HG02678 (cell line): Measurements from ENCODE around the gene NRXN2.

Experiments used
- ATAC-seq: cut with Tn5 transposase; IDR thresholded peaks from one replicate; pipeline ENCODE4 v1.9.1; 2021; ENCODE audit warnings: mild to moderate bottlenecking, moderate library complexity; ENCODE audit not compliant: unreplicated experiment

The NRXN2 gene

DNA sequence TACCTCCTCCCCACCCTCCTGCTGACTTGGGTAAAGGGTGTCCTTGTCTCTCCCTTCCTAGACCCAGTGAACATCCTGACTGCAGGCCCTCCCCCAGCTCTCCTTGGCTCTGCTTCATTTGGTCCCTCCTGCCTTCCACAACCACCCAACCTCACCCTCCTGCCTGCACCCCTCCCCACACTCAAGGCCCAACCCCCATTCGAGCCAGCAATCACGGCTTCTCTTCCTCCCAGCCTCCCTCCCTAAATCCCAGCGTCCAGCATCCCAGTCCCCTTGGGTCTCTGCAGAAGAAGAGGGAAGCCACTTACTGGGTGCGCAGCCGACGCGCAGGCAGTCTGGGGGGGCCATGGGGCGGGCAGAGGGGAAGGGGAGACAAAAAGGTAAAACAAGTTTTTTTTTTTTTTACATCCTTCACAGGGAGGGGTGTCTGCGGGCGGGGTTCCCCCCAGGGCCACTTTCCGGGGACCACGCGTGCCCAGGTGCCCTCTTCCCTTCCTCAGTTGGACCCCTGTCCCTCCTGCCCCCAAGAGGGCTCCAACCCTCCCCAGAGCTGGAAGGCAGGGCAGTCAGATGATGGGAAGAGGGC, 69.5 kb downstream of the NRXN2 start:
- ATAC-seq, result no peak

DNA sequence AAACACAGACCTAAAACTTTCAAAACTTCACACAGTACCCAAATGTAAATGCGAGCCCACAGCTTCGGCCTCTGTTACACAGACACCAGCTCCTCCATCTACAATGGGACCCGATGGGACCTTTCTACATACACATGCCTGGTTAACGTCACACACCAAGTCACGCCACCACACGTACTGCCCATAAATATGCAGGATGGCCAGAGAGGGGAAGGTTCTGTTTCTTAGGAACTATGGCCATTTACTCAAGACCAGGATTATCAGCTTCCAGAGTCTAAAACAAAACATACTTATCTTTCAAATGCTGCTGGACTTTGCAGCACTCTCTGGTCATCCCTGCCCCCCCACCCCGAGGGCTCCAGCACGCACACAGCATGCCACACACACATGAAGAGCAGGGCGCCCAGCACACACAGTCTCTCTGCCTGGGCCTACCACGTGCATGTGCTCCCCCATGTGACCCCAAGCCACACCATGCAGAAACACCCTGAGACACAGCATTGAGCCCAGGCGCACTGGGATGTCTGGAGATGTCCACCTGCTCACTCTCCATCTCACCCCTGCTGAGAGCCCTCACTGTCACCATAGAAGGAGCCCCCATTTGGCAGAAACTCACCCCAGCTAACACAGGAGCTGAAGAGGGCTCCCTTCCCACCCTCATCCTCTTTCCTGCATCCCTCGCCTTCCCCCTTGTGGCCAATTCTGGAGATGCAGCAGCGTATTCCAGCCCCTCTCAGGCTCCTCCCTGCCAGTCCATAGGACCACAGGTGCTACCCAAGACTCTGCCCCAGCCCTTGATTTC, 70.2 kb downstream of the NRXN2 start:
- no peak for ATAC-seq

DNA sequence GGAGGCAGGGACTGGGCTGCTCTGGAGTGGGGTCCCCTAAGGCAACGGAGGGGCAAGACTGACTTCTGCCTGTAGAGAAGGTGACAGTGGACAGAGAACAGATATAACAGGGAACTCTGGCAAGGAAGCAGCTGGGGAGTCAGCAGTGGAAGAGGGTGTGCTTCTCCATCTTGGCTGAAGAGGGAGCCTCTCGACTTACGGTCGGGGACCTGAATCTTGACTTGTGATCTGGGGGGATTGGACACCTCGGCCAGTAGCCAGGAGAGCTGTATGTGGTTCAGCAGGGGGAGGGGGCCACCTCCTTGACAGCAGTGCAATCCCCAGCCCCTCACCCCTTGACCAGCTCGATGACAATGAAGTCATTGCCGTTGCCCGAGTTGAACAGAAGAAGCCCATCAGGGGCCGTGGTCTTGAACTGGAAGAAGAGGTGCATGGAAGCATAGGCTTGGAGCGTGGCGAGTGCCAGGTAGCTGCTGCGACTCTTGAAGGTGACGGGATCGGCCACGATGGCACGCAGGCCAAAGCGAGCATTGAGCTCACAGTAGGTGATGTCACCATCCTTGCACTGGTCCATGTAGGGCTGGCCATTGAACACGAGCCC, 72.0 kb downstream of the NRXN2 start:
- ATAC-seq, result no peak

DNA sequence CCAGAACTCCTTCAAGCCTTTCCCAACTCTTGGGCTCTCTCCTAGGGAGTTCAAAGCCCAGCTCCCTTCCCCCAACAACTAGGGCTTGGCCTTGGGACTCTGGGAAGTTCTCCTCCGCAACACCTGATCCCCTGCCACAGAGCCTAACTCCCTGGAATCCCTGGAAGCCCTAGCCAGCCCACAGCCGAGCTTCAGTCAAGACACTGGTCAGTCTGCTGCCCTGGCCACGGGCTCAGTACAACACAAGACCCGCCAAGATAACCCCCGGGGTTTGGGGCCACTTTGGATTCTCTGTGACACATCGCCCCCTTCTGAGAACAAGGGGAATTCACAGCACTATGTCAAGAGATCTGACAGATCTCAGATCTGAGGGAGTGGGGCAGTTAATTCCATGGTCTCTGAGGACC, 73.7 kb downstream of the NRXN2 start:
- no peak for ATAC-seq

DNA sequence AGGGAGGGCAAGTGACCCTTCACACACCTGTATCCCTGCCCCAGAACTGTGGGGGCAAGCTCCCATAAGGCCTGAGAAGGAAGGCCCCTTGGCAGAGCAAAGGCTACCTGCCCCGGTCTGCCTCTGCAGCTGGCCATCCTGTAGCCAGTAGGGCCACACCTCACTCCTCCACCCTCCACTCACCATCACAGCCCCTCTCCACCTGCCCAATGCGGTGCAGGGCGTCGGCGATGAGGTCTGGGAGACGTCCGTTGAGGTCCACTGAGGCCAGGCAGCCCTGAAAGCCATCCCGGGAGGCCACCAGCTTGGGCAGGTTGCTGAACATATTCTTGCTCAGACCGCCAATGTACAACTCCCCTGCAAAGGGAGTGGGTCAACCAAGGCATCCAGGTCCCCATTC, 74.4 kb downstream of the NRXN2 start:
- ATAC-seq, result no peak

DNA sequence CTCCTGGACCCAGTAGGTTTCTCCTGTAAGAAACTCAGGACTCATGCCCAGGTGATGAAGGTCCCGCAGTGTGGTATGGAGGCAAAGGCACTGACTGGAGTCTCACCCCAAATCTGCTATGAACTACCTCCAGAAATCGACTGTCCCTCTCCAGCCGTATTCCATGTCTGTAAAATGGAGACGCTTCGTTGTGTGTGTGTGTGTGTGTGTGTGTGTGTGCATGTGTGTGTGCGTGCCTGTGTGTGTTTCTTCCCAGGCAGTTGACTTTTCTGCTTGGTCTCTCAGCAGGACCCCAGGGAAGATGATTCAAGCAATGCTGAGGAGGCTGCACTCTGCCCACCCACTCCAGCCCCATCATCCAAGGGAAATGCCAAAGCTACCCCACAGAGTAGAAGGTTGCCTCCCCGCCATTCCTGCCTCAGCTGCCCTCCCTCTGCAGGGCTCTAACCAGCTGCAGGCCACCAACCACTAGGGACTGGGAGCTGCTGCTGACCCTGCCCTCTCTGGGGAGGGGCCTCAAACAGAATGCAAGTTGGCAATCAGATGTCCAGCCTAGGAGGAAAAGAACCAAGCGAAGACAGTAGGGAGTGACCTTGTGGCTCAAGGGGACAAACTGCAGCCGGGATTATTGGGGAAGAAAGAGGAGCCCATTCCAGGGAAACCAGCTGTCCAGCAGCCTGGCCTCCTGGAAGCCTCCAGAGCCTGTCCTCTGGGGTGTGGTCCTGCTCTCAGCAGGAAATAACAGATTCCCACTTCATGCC, 75.8 kb downstream of the NRXN2 start:
- ATAC-seq, result no peak

DNA sequence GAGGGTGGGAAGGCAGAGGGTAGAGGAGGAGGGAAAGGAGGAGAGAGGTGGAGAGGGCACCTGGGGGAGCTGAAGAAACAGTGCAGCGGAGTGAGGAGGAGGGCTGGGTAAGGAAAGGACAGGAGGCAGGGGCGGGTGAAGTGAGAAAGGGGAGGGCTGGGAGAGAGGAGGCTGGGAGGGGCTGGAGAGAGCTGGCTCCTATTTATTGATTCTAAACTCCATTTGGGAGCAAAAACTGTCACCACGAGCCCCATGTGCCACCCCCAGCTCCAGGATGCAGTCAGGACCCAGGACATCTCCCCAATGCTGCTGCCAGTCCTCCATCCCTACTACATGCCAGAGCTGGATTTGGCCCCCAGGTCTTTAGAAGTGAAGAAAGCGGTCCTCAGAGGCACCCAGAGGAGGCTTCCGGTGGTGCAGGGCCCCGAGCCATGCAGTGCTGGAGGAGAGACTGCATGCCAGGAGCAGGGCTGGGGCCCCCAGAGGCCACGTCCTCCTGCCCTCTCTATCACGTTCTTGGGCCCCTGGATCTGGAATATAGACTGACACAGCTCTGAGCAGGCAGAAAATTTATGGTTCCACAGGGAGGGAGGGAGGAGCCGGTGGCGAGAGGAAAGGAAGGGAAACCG, 78.2 kb downstream of the NRXN2 start:
- no peak for ATAC-seq

DNA sequence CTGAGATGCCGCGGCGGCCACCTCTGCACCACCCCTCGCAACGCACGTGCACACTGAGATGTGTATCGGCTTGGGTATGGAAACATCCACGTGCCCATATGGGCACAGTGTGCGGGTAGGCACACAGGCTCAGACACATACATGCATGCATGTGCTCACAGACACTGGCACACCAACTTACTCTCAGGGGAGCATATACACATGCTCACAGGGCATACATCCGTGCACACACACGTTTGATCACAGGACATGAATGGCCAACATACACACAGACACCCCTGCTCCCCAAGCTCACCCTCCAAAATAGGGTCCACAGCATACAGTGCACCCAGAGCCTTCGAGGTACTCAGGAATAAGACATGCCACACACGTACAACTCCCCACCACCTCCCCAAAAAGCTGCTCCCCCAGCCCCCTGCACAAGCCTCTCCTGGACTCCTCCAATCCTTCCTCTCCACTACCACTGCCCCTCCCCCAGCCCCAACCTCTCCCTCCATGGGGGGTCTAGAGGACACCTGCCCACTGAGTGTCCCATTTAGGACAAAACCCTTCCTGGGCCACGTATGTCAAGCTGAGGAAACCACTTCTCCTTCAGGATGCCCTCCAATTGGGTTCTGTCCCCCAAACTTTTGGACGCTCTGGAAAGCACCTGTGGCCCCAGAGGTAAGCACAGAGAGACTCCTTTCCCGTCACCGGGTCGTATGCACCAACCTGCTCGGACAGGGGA, 78.9 kb downstream of the NRXN2 start:
- no peak for ATAC-seq

DNA sequence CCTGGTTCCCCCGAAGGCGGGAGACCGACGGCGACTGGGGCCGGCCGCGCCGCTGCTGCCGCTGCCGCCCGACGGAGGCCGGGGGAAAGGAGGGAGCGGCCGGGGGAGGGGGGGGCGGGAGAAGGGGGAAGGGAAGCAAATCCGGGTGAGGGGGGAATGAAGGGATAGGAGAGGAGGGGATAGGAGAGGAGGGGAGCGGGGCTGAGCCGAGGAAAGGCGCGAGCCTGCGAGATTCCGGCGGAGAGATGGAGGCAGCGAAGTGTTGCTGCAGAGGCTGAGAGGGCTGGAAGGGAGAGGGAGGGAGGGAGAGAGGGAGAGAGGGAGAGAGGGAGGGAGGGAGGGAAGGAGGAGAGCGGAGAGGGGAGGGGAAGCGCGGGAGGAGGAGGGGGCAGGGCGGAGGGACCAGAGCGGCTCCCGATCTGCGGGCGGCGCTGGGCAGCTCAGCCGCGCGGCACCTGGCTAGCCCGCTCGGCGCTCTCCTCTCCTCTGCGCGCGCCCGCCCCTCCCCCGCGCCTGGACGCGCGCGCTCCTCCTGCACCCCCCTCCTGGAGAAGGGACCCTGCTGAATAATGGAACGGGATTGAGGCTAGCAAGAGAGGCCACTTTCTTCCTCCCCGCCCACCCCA, 79.6 kb downstream of the NRXN2 start:
- no peak for ATAC-seq

DNA sequence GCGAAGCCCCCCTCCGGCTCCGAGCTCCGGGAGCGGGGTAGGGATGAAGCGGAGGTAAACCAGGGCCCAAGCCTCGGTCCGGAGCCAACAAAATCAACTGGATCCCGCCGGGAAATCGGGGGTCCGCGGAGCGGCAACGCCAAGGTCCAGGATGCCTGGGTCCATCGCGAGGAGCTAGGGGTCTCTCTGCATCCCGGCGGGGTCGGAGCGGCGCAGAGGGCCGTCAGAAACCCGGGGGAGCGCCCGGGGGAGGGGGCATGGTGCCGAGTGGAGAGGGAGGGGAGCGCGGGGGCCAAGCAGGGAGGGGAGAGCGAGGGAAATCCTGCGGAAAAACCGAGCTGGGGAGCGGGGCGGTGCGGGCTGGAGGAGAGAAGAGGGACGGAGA, 80.1 kb downstream of the NRXN2 start:
- no peak for ATAC-seq

DNA sequence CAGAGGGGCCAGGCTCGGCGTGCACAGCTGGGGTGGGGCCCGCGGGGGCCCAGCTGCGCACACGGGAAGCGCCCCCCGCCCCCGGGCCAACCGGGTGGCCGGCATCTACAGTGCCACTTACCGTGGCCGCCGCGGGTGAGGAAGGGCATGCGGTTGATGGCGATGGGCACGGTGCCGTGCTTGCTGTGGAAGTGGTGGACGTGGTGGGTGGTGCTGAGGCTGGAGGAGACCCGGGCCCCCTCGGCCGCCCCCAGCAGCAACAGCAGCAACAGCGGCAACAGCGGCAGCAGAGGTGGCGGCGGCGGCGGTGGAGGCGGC, 80.6 kb downstream of the NRXN2 start:
- ATAC-seq, result no peak

DNA sequence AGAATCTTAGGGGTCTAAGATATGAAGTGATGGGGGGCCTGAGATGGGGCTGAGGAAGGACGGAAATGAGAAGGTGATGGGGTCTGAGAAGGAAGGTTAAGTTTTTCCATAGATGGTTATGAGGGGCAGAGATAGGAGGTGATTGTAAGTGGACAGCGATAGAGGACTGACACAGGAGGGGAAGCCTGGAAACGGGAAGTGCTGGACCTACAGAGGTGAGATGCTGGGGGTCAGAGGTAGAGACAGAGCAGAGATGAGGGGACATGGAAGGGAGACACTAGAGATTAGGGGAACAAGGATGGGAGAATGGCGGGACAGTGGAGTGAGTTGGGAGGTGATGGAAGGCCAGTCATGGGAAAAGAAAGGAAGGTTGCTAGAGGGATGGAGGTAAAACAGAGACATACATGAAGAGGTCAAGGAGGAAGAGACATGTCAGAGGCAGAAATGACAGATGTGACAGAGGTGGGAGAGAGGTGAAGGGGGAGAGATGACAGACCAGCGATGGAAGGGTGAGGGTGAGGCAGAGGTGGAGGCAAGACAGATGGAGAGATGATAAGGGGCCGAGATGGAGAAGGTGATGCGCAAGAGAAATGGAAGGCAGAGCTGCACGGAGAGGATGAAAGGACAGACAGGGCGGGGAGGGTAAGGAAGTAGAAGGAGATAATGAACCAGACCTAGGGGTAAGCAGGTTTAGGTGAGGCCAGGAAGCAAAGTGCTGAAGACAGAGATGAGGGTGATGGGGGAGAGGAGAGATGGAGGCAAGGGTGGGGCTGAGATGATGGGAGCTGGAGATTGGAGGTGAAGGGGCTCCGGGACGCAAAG, 81.2 kb downstream of the NRXN2 start:
- ATAC-seq, result no peak

DNA sequence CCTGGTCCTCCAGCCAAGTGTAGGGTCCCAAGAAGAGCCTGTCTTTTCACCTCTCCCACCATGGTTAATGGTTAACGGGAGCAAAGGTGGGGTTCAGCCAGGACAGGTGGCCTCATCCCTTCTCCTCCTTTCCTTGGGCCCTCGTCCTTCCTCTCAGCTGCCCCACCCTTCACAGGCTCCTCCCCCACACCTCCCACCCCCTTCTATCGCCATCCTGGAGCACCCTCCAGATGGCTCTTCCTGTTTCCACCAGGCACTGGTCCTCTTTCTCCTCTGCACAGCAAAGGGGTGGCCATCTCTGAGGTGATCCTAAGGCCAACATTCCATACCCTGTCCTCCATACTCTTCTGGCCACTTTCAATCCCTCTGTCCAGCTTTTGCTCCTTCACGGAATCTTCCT, 83.1 kb downstream of the NRXN2 start:
- no peak for ATAC-seq

DNA sequence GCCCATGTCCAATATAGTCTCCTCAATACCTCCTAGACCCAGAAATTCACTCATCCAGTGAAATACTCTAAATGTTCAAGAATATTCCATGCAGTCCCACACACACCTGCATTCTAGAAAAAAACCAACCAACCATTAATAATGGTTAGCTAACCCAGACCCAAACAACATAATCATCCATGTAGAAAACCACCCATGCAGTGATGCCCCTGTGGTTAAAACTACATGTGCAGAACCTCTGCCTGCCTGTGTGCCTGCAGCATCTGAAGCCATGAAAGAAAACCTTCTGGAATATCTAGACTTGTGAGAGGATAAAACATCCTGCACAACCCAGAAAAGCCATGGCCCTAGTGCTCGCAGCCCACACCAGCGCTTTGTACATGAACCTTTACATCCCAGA, 84.2 kb downstream of the NRXN2 start:
- no peak for ATAC-seq

DNA sequence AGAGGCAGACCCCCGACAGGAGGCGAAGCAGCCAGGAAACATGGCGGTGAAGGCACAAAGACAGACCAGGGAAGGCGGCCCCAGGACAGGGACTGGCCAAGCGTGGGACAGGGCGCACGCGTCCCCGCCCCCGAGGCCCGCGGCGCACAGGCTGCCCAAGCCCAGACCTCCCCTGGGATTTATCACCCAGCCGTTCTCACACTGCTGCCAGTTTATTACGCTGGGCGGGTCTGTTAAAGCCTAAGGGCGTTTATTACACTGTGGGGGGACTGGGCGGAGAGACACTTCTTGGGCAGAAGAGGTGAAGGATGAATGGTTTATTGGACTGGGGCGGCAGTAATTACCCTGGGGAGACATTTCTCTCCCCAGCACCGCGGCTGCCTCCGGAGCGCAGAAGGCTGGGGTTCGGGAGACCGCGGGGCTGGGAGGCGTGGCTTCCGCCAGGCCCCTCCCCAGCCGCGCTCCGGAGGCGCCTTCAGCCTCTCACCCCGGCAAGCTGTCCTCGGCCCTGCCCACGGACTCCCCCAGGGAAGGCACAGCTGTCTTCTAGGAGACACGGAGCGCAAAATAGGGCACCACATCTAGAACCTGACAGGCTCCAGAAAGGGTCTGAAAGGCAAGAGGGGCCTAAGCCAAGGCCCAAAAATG, 84.9 kb downstream of the NRXN2 start:
- no peak for ATAC-seq

DNA sequence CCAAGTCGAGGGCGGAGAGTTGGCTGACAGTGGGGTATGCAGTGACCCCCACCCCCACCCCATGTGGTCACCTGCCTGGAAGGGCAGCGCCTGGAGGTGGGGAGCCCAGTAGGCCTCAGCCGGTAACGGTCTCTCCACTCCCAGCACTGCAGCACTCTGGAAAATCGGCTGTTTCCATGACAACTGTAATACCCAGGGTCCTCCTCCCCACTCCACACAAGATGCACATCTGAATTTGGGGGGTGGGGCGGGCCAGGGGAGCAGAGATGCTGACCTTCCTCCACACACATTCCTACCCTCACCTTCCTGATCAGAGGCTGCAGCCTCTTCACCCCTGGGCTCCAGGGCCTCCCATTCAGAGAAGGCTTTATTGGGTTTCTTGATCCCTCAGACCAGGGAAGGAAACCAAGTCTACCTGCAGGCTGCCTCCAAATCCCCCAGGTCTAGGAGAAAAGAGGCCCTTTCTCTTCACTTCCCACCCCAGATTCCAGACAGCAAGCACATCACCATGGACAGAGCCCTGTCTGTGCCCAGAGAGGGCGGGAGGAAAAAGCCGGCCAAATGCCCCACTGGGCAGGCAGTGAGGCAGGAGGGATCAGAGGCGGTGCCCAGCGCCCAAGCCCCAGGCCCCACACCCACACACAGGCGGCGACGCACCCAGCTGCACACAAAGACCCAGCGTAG, 85.5 kb downstream of the NRXN2 start:
- ATAC-seq, result no peak

DNA sequence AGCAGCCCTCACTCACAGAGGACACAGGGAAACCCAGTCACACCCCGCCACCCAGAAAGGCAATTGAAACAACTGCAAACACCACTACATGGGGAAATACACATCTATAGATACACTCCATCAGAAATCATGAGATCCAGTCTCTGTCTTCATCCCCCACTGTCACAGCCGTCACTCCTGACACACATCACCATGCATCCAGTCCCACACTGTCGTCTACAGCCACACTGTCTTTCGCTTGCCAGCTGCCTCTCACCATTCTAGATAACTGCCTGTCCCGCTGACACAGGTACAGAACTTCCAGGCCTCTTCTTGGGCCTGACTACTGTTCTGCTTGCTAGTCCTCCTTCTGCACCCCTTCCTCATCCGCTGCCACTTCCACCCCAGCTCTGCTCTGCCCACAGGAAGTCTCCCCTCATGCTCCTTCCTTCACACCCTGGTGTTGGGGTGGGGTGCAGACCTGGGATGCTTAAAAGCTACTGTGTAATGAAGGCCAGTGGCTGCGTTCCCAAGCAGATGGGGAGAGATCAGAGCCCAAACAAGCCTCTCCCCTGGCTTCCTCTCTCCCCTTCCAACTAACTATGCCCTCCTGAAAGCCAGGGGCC, 89.3 kb downstream of the NRXN2 start:
- ATAC-seq, result no peak

DNA sequence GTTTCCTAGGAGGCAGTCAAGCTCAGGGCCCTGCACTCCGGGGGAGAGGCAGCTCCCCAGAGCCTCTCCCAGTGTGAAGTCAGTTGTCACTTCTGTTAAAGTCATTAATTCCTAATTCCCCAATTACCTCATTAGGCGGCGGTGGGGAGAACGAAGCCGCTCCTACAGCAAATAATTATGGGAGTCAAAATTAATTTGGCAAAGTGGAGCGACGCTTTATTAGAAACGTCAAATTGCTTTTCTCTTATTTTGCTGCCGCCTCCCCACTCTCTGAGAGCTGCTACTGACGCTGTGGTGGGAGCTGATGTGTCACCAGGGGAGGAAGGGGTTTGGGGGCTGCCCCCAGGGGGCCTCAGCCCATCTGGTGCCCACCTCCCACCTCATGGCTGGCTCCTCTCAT, 90.3 kb downstream of the NRXN2 start:
- ATAC-seq, result no peak
